Measurements from ENCODE around the gene MITF. TPM values are rescaled to one million over a fixed set of nuclear protein-coding genes. Genes with fewer than 3 reads are reported as not detected.
A peak's percentile ranks its signal among the peaks of the same experiment; 100 is the strongest.

Gene MITF
- total RNA-seq (1 to 10 TPM; 5.5 to 9.0 TPM), polyA plus RNA-seq (ENCODE audit: insufficient read depth, low read depth, low replicate concordance) (5.8 TPM)
- long read RNA-seq, donor 1, full-length matches to known transcripts, result 1 of 1 reads
- long read RNA-seq, donor 1, partial matches to known transcripts, result 0 of 1 reads
- long read RNA-seq, donor 1, other reads (novel, unspliced or antisense), result 0 of 1 reads
- long read RNA-seq, donor 2, result 0 reads

- intact Hi-C loops (cut with DNase I; ENCODE audit: low total_unique reads), result no loop called here
- peak within 1 kb of the TSS; percentile 84 to 94 for H3K4me3 ChIP-seq
- peak; percentile 96 for DNase-seq
- peak within 1 kb of the TSS; percentile 83 to 84 for H3K27ac ChIP-seq
- H3K9me3 ChIP-seq, result no peaks in the 10 kb centered on the region
- no peaks in the 10 kb centered on the region for H3K4me1 ChIP-seq
- no peaks in the 10 kb centered on the region for H3K36me3 ChIP-seq (ENCODE audit: low read depth, missing control alignments)
- H3K27me3 ChIP-seq, result no peaks in the 10 kb centered on the region
- peak; percentile 18 for TF ChIP-seq POLR2A (IDR thresholded peaks at IDR 0.05)
- TF ChIP-seq, protein P1, sequence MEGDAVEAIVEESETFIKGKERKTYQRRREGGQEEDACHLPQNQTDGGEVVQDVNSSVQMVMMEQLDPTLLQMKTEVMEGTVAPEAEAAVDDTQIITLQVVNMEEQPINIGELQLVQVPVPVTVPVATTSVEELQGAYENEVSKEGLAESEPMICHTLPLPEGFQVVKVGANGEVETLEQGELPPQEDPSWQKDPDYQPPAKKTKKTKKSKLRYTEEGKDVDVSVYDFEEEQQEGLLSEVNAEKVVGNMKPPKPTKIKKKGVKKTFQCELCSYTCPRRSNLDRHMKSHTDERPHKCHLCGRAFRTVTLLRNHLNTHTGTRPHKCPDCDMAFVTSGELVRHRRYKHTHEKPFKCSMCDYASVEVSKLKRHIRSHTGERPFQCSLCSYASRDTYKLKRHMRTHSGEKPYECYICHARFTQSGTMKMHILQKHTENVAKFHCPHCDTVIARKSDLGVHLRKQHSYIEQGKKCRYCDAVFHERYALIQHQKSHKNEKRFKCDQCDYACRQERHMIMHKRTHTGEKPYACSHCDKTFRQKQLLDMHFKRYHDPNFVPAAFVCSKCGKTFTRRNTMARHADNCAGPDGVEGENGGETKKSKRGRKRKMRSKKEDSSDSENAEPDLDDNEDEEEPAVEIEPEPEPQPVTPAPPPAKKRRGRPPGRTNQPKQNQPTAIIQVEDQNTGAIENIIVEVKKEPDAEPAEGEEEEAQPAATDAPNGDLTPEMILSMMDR (IDR thresholded peaks at IDR 0.05), result no peak
- 0% methylated on average over 12 to 79 of the region's 81 CpGs for WGBS, 2 donors
Measured at GRCh38 chr3:69739204-69740102, at the start of gene MITF. MITF (plus strand) TSS chr3:69739464; CDS start chr3:69739598, 134 bp downstream.

DNA sequence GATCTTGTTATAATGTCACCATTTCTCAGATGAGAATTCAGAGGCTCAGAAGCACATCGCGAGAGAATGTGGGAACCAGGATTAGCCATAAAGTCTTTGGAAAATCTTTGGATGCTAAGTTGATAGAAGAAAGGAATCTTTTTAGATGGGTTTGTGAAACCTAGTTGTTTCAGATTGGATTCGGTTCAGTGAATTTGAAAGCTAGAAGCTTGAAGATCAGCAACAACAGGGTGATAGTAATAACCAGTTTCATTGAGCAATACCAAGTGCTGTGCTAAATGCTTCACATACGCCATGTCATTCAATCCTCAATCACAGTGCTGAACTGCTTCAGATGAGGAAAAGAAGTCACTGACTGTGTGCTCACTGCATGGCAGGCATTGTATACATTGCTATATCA, 47.4 kb upstream of the MITF start:
- 57 to 67% methylated on average over 4 of the region's 4 CpGs for WGBS, 2 donors
- Histone ChIP-seq H3K4me3 (no peak overlapping the region), H3K27ac (no peak overlapping the region), H3K4me1 (peaks cover under 1% of the 10 kb centered on the region), H3K9me3 (no peaks in the 10 kb centered on the region), H3K27me3 (no peaks in the 10 kb centered on the region), H3K36me3 (ENCODE audit: low read depth, missing control alignments) (no peaks in the 10 kb centered on the region)
- intact Hi-C loops (cut with DNase I; ENCODE audit: low total_unique reads), result loop anchor here (5.0 to 10.0 kb wide), 2 partner anchors 103 to 255 kb away; no protein-coding TSS in a partner anchor
- no peak for DNase-seq
- TF ChIP-seq, protein P1 (IDR thresholded peaks at IDR 0.05), result no peak
- no peak for TF ChIP-seq POLR2A (IDR thresholded peaks at IDR 0.05)

DNA sequence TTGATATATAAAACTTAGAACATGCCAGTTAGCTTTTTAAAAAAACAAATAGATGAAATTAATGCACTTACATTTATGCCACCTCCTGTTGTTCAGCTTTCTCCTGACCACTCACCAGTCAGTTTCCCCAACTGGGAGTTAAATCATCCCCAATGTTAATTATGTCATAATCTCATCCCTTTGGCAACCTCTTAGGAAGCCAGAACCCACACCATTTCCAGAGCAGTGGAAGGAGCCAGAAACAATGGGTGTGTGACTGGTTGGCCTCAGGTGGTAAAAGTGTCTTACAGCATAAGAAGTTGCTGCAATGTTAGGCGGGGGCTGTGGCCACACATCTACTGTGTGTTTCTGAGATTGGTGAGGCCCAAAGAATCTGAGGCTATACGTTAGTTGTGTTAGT, 46.5 kb upstream of the MITF start:
- intact Hi-C loops (cut with DNase I; ENCODE audit: low total_unique reads), result loop anchor here (5.0 to 10.0 kb wide), 2 partner anchors 102 to 255 kb away; no protein-coding TSS in a partner anchor
- WGBS, 2 donors, result 90 to 92% methylated on average over 2 of the region's 2 CpGs
- H3K4me3 ChIP-seq, result no peak overlapping the region
- H3K36me3 ChIP-seq (ENCODE audit: low read depth, missing control alignments), result no peaks in the 10 kb centered on the region
- no peaks in the 10 kb centered on the region for H3K4me1 ChIP-seq
- no peak for TF ChIP-seq POLR2A (IDR thresholded peaks at IDR 0.05)
- TF ChIP-seq, protein P1 (IDR thresholded peaks at IDR 0.05), result no peak
- H3K27me3 ChIP-seq, result no peaks in the 10 kb centered on the region
- no peak overlapping the region for H3K27ac ChIP-seq
- DNase-seq, result no peak
- no peaks in the 10 kb centered on the region for H3K9me3 ChIP-seq

DNA sequence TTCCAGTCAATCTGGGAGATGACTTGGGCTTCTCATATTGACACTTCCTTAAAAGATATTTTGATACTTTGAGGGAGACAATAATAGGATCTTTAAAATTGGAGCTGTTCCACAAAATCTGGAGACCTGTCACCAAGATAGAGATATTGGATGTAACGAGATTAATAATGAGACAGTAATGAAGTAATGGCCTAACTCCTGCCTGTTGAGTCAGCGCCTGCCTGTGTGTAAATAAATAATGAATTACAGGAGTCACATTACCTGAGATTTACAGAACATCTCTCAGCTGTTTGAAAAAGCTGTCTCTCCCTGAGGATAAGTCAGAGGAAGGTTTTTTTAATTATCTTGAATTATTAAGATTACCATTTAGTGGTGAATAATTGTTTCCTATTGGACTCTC, 43.8 kb upstream of the MITF start:
- Histone ChIP-seq H3K36me3 (ENCODE audit: low read depth, missing control alignments) (no peaks in the 10 kb centered on the region), H3K27ac (no peak overlapping the region), H3K4me1 (no peaks in the 10 kb centered on the region), H3K27me3 (no peaks in the 10 kb centered on the region), H3K9me3 (no peaks in the 10 kb centered on the region), H3K4me3 (no peak overlapping the region)
- no peak for TF ChIP-seq POLR2A (IDR thresholded peaks at IDR 0.05)
- TF ChIP-seq, protein P1 (IDR thresholded peaks at IDR 0.05), result no peak
- intact Hi-C loops (cut with DNase I; ENCODE audit: low total_unique reads), result loop anchor here (10.0 kb wide), 1 partner anchor 99 kb away; no protein-coding TSS in a partner anchor
- no peak for DNase-seq
- 73 to 81% methylated on average over 2 of the region's 2 CpGs for WGBS, 2 donors
